HG02973 (cell line): ENCODE results near the gene AIF1.

Experiments used
- ATAC-seq: cut with Tn5 transposase; IDR thresholded peaks from one replicate; pipeline ENCODE4 v1.9.1; 2021; ENCODE audit warnings: moderate library complexity; ENCODE audit not compliant: unreplicated experiment

AIF1 gene

DNA sequence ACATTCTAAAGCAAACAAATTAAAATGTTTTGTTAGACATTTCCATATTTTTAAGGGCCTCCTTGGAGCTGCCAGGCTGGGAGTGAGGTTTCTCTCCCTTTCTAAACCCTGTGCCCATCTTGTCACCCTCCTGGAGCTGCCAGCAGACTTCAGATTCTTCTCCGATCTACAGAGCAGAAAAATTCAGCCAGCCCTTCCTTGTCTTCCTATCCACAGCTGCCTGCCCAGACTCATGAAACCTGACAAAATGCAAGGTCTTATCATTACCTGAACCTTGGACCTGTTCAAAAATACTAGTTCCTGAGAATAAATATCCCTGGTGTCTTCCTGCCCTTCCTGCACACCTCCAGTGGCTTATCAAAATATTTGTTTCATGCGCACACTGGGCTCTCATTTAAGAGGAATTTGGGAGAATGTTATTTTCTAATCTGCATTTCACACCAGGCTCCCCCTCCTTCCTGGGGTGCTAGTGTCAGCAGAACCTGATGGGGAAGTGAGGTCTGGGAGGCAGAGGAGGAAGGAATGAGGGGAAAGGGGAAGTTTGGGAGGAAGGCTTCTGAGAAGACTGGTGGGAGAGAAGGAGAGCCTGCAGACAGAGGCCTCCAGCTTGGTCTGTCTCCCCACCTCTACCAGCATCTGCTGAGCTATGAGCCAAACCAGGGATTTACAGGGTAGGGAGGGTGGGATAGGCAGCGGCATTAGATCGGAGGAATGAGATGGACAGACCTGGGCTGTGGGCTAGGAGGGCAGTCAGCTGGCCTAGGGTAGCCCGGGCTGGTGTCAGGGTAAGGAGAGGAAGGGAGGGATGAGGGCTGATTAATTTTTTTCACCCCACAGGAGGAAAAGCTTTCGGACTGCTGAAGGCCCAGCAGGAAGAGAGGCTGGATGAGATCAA lies at the start of gene AIF1:
AIF1 (plus strand) TSS at position 551 of the 895 bp plus-strand sequence; CDS start at position 647, 96 bp downstream.
- ATAC-seq = no peak

DNA sequence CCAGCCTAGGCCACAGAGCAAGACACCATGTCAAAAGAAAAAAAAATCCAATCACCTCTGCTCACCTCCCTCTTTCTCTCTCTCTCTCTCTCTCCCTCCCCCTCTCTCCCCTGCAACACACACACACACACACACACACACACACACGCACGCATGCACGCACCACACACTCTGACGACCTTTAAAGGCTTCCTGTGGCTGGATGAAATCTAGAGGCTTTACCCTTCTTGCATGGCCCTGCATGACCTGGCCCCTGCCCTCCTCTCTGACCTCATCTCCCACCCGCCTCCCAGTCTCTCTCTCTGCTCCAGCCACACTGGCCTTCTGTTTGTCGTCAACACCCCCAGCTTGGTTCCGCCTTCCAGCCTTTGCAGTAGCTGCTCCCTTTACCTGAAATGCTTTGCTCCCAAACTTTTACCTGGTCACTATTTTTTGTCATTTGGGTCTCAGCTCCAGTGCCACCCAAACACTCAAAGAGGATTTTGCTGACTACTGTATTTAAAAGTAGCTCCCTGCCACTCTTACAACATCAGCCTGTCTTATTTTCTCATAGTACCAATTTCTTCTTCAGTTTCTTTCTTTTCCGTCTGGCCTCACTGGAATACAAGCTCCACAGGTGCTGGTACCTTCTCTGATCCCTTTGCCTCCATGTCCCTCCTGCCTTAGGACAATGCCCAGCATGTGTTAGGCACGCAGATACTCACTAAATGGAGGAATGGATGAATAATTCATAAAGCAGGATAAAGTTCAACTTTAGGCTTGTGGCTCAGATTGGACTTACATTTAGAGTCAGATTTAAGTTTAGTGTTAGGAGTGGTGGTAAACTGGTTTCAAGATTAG lies 47.3 kb upstream of the AIF1 start:
- no peak for ATAC-seq

DNA sequence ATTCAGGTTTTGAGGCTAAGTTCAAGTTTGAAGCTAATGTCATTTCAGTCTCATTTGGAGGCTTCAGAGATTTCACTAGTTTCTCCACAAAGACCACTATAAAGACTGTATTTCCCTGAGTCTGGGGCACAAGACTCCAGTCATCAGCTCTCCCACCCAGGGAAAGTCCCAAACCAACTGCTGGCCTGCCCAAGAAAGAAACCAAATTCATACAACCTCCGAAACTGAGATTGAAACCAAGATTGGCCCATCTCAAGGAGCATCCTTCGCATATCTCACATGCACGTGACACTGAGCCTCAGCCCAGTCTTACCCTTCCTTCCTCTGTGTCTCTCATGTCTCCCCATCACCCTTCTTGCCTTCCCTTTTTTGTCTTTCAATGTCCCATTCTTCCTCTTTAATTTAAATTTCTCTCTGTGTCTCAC lies 46.5 kb upstream of the AIF1 start:
- peak; percentile 57 for ATAC-seq

DNA sequence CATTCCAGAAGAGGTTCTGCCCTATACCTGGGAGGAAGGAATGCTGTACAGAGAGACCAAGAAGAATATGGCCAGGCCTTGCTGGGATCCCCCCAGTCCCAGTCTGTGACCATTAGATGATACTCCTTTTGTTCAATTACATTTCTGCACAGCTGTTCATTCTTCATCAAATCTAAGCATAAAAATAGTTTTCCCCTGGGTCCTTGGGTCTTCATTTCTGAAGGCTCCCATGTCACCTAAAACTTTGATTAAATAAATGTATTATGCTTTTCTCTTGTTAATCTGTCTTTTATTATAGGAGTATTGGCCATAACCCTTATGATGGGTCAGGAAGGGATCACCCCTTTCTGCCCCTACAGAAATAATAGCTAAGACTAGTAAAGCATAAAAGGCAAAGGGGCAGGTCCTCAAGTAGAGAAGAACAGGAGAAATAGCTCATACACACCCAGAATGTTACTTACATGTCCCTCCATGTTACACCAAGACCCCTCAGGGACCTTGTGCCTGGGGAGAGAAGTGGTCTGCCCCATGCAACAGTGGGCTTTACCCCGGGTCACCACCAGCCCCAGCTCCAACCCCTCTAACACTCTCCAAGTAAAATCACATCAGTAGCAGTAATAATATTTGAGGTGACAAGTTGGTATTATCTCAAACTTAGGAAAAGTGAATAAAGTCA lies 45.0 kb upstream of the AIF1 start:
- no peak for ATAC-seq

DNA sequence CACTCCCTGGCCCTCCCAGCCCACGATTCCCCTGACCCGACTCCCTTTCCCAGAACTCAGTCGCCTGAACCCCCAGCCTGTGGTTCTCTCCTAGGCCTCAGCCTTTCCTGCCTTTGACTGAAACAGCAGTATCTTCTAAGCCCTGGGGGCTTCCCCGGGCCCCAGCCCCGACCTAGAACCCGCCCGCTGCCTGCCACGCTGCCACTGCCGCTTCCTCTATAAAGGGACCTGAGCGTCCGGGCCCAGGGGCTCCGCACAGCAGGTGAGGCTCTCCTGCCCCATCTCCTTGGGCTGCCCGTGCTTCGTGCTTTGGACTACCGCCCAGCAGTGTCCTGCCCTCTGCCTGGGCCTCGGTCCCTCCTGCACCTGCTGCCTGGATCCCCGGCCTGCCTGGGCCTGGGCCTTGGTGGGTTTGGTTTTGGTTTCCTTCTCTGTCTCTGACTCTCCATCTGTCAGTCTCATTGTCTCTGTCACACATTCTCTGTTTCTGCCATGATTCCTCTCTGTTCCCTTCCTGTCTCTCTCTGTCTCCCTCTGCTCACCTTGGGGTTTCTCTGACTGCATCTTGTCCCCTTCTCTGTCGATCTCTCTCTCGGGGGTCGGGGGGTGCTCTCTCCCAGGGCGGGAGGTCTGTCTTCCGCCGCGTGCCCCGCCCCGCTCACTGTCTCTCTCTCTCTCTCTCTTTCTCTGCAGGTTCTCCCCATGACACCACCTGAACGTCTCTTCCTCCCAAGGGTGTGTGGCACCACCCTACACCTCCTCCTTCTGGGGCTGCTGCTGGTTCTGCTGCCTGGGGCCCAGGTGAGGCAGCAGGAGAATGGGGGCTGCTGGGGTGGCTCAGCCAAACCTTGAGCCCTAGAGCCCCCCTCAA lies 42.8 kb upstream of the AIF1 start, which contains the start of gene LTA:
LTA (plus strand) TSS at position 249 of the 871 bp plus-strand sequence; CDS start at position 703, 454 bp downstream.
- ATAC-seq = peak; percentile 33

DNA sequence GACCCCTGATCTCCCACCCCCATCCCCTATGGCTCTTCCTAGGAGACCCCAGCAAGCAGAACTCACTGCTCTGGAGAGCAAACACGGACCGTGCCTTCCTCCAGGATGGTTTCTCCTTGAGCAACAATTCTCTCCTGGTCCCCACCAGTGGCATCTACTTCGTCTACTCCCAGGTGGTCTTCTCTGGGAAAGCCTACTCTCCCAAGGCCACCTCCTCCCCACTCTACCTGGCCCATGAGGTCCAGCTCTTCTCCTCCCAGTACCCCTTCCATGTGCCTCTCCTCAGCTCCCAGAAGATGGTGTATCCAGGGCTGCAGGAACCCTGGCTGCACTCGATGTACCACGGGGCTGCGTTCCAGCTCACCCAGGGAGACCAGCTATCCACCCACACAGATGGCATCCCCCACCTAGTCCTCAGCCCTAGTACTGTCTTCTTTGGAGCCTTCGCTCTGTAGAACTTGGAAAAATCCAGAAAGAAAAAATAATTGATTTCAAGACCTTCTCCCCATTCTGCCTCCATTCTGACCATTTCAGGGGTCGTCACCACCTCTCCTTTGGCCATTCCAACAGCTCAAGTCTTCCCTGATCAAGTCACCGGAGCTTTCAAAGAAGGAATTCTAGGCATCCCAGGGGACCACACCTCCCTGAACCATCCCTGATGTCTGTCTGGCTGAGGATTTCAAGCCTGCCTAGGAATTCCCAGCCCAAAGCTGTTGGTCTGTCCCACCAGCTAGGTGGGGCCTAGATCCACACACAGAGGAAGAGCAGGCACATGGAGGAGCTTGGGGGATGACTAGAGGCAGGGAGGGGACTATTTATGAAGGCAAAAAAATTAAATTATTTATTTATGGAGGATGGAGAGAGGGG lies 41.6 kb upstream of the AIF1 start:
- ATAC-seq = no peak

DNA sequence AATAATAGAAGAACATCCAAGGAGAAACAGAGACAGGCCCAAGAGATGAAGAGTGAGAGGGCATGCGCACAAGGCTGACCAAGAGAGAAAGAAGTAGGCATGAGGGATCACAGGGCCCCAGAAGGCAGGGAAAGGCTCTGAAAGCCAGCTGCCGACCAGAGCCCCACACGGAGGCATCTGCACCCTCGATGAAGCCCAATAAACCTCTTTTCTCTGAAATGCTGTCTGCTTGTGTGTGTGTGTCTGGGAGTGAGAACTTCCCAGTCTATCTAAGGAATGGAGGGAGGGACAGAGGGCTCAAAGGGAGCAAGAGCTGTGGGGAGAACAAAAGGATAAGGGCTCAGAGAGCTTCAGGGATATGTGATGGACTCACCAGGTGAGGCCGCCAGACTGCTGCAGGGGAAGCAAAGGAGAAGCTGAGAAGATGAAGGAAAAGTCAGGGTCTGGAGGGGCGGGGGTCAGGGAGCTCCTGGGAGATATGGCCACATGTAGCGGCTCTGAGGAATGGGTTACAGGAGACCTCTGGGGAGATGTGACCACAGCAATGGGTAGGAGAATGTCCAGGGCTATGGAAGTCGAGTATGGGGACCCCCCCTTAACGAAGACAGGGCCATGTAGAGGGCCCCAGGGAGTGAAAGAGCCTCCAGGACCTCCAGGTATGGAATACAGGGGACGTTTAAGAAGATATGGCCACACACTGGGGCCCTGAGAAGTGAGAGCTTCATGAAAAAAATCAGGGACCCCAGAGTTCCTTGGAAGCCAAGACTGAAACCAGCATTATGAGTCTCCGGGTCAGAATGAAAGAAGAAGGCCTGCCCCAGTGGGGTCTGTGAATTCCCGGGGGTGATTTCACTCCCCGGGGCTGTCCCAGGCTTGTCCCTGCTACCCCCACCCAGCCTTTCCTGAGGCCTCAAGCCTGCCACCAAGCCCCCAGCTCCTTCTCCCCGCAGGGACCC lies 40.6 kb upstream of the AIF1 start:
- no peak for ATAC-seq

DNA sequence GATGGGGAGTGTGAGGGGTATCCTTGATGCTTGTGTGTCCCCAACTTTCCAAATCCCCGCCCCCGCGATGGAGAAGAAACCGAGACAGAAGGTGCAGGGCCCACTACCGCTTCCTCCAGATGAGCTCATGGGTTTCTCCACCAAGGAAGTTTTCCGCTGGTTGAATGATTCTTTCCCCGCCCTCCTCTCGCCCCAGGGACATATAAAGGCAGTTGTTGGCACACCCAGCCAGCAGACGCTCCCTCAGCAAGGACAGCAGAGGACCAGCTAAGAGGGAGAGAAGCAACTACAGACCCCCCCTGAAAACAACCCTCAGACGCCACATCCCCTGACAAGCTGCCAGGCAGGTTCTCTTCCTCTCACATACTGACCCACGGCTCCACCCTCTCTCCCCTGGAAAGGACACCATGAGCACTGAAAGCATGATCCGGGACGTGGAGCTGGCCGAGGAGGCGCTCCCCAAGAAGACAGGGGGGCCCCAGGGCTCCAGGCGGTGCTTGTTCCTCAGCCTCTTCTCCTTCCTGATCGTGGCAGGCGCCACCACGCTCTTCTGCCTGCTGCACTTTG lies 39.6 kb upstream of the AIF1 start, which contains the start of gene TNF:
TNF (plus strand) TSS at position 231 of the 567 bp plus-strand sequence; CDS start at position 408, 177 bp downstream.
- no peak for ATAC-seq

DNA sequence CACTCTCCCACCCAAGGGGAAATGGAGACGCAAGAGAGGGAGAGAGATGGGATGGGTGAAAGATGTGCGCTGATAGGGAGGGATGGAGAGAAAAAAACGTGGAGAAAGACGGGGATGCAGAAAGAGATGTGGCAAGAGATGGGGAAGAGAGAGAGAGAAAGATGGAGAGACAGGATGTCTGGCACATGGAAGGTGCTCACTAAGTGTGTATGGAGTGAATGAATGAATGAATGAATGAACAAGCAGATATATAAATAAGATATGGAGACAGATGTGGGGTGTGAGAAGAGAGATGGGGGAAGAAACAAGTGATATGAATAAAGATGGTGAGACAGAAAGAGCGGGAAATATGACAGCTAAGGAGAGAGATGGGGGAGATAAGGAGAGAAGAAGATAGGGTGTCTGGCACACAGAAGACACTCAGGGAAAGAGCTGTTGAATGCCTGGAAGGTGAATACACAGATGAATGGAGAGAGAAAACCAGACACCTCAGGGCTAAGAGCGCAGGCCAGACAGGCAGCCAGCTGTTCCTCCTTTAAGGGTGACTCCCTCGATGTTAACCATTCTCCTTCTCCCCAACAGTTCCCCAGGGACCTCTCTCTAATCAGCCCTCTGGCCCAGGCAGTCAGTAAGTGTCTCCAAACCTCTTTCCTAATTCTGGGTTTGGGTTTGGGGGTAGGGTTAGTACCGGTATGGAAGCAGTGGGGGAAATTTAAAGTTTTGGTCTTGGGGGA lies 38.9 kb upstream of the AIF1 start:
- ATAC-seq = no peak

DNA sequence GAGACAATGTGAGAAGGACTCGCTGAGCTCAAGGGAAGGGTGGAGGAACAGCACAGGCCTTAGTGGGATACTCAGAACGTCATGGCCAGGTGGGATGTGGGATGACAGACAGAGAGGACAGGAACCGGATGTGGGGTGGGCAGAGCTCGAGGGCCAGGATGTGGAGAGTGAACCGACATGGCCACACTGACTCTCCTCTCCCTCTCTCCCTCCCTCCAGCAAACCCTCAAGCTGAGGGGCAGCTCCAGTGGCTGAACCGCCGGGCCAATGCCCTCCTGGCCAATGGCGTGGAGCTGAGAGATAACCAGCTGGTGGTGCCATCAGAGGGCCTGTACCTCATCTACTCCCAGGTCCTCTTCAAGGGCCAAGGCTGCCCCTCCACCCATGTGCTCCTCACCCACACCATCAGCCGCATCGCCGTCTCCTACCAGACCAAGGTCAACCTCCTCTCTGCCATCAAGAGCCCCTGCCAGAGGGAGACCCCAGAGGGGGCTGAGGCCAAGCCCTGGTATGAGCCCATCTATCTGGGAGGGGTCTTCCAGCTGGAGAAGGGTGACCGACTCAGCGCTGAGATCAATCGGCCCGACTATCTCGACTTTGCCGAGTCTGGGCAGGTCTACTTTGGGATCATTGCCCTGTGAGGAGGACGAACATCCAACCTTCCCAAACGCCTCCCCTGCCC lies 38.0 kb upstream of the AIF1 start:
- no peak for ATAC-seq

DNA sequence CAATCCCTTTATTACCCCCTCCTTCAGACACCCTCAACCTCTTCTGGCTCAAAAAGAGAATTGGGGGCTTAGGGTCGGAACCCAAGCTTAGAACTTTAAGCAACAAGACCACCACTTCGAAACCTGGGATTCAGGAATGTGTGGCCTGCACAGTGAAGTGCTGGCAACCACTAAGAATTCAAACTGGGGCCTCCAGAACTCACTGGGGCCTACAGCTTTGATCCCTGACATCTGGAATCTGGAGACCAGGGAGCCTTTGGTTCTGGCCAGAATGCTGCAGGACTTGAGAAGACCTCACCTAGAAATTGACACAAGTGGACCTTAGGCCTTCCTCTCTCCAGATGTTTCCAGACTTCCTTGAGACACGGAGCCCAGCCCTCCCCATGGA lies 37.5 kb upstream of the AIF1 start:
- no peak for ATAC-seq

DNA sequence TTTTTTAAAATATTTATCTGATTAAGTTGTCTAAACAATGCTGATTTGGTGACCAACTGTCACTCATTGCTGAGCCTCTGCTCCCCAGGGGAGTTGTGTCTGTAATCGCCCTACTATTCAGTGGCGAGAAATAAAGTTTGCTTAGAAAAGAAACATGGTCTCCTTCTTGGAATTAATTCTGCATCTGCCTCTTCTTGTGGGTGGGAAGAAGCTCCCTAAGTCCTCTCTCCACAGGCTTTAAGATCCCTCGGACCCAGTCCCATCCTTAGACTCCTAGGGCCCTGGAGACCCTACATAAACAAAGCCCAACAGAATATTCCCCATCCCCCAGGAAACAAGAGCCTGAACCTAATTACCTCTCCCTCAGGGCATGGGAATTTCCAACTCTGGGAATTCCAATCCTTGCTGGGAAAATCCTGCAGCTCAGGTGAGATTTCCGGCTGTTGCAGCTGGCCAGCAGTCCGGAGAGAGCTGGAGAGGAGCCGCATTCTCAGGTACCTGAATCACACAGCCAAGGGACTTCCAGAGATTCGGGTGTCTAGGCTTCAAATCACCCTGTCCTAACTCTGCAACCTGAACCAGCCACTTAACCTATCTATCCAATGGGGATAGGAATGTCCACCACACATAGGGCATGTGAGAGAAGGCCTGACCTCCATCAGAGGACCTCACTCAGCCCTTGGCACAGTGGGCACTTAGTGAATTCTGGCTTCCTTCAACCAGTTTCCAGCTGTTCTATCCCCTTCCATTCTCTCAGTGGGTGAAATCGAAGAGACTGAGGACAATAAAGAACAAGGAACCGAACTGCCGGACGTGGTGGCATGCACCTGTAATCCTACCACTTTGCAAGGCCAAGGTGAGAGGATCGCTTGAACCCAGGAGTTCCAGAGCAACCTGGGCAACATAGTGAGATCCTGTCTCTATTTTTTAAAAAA lies 36.6 kb upstream of the AIF1 start:
- no peak for ATAC-seq

DNA sequence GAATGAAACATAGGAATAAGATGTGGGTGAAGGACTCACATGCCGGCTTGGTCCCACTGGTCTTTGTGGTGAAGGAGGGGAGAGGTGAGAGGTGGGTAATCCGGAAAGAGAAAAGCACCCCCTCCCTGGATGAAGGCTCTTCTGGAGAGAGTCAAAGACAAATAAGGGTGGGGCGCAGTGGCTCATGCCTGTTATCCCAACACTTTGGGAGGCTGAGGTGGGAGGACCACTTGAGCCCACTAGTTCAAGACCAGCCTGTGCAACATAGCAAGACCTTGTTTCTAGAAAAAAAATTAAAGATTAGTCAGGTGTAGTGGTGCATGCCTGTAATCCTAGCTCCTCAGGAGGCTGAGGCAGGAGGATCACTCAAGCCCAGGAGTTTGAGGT lies 35.9 kb upstream of the AIF1 start:
- no peak for ATAC-seq

DNA sequence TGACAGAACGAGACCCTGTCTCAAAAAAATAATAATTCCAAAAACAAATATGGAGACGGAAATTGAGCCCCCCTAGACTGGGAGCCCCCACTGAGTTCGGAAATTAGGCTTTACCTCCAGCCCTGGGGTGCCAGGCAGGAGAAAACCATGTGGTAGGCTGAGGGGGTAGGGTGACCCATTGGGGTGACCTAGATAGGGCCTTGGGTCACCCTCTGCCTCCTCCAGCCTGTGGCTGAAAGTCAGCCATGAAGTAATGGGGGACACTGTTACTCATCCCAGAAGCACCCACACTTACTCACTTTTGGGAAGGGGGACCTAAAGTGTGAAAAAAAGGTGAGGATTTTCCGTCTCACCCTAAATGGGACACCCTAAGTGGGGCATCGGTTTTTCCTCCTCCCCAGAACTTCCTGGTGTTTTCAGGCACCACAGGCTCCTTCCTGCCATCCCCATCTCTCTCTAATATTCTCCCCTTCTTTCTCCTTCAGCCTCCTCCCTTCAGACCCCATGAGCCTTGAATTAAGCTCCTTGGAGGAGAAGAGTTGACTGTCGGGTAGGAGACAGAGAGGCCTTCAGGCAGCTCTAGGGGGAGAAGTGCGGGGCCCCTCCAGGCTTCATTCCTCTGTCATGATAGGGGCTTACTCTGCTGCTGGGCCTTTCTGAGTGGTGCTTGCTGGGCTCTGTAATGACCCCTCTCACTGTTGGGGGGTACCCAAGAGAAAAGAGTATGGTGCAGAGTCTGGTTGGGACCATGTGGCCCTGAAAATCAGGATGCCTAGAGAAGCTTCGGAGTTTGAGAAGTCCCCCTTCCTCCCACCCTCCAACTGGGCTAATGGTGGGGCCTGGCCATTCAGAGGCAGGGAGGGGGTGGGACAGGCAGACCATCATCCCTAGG lies 35.2 kb upstream of the AIF1 start:
- no peak for ATAC-seq

DNA sequence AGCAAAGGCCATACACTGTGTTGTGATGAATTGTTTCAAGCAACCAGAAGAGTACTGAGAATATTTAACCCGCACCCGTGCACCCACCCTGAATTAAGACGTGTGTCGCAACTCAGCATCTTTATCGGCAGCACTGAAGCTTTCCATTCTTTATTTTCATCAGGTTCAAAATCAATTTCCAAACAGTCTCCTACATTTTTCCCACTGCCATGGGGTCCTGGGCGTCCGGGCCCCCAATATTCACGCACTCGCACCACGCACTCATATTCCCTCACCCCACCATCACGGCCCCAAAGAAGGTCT lies 34.6 kb upstream of the AIF1 start:
- ATAC-seq = no peak
